Epithelial cell of prostate (primary cell): ENCODE data around the gene LORICRIN.

Source experiments
- DNase-seq: peaks from one replicate; pipeline ENCODE4 v3.0.0-alpha.2; 2011; ENCODE audit warnings: low read depth, low spot score
- H3K27ac ChIP-seq: fragments of 450-650 bp; 2 replicates; pipeline ENCODE4 v1.5.1; 2017; ENCODE audit warnings: mild to moderate bottlenecking

Gene LORICRIN

GRCh38 chr1:153248176-153248879, 11.2 kb upstream of the LORICRIN start:
- no peak overlapping the region for H3K27ac ChIP-seq
- DNase-seq: no peak

- no peak for DNase-seq
- no peak overlapping the region for H3K27ac ChIP-seq
Measured at GRCh38 chr1:153250166-153250565, 9.3 kb upstream of the LORICRIN start.

- DNase-seq: no peak
- no peak overlapping the region for H3K27ac ChIP-seq
Measured at GRCh38 chr1:153251087-153251486, 8.4 kb upstream of the LORICRIN start.

GRCh38 chr1:153251562-153251961, 7.9 kb upstream of the LORICRIN start:
- no peak overlapping the region for H3K27ac ChIP-seq
- DNase-seq: no peak

GRCh38 chr1:153251988-153252387, 7.5 kb upstream of the LORICRIN start:
- no peak overlapping the region for H3K27ac ChIP-seq
- DNase-seq: no peak

GRCh38 chr1:153253076-153253475, 6.4 kb upstream of the LORICRIN start:
- DNase-seq: no peak
- no peak overlapping the region for H3K27ac ChIP-seq

GRCh38 chr1:153253693-153254092, 5.8 kb upstream of the LORICRIN start:
- no peak for DNase-seq
- no peak overlapping the region for H3K27ac ChIP-seq

- DNase-seq: no peak
Measured at GRCh38 chr1:153260585-153261280, 1.2 kb downstream of the LORICRIN start.

GRCh38 chr1:153261281-153262069, 2.0 kb downstream of the LORICRIN start:
- no peak overlapping the region for H3K27ac ChIP-seq
- no peak for DNase-seq

More at GRCh38 chr1:153260585-153261280, 1.2 kb downstream of the LORICRIN start:
- no peak overlapping the region for H3K27ac ChIP-seq

- H3K27ac ChIP-seq: no peak overlapping the region
- no peak for DNase-seq
Measured at GRCh38 chr1:153262070-153262366, 2.5 kb downstream of the LORICRIN start.

- H3K27ac ChIP-seq: no peak overlapping the region
- DNase-seq: no peak
Measured at GRCh38 chr1:153262462-153263157, 3.1 kb downstream of the LORICRIN start.

GRCh38 chr1:153265457-153265856, 6.0 kb downstream of the LORICRIN start:
- DNase-seq: no peak
- H3K27ac ChIP-seq: no peak overlapping the region

GRCh38 chr1:153271711-153272110, 12.2 kb downstream of the LORICRIN start:
- DNase-seq: no peak
- H3K27ac ChIP-seq: no peak overlapping the region

- DNase-seq: no peak
- no peak overlapping the region for H3K27ac ChIP-seq
Measured at GRCh38 chr1:153272186-153272585, 12.7 kb downstream of the LORICRIN start.

- peak; percentile 40 for DNase-seq
- H3K27ac ChIP-seq: no peak overlapping the region
Measured at GRCh38 chr1:153277852-153278251, 18.4 kb downstream of the LORICRIN start.

GRCh38 chr1:153288634-153289275, 29.3 kb downstream of the LORICRIN start:
- H3K27ac ChIP-seq: no peak overlapping the region
- peak; percentile 75 for DNase-seq

GRCh38 chr1:153291514-153291913, 32.0 kb downstream of the LORICRIN start:
- H3K27ac ChIP-seq: peak overlapping the region; percentile 31
- DNase-seq: no peak

- DNase-seq: no peak
- peak overlapping the region; percentile 31 for H3K27ac ChIP-seq
Measured at GRCh38 chr1:153292185-153292584, 32.7 kb downstream of the LORICRIN start.

GRCh38 chr1:153292740-153293479, 33.4 kb downstream of the LORICRIN start:
- DNase-seq: no peak

GRCh38 chr1:153293480-153293775, 33.9 kb downstream of the LORICRIN start:
- H3K27ac ChIP-seq: no peak overlapping the region
- peak; percentile 64 for DNase-seq

More at GRCh38 chr1:153292740-153293479, 33.4 kb downstream of the LORICRIN start:
- H3K27ac ChIP-seq: peak overlapping the region; percentile 31
